A549 (cell line): Measurements from ENCODE around the gene COL19A1.

Source experiments
- BHLHE40 ChIP-seq: IDR thresholded peaks from 2 replicates; pipeline ENCODE4 v1.6.1; 2012; ENCODE audit warnings: low read depth, low read length, inconsistent platforms
- CEBPB ChIP-seq, 2 experiments: fragments of >200 bp in 1 of 2; sonication (Bioruptor Twin) in 1 of 2; formaldehyde crosslinking in 1 of 2; IDR thresholded peaks; 2 replicates each; pipeline ENCODE4 v1.6.1; 2012 to 2016
- CTCF ChIP-seq: fragments of >200 bp; sonication (Bioruptor Twin); formaldehyde crosslinking; IDR thresholded peaks from 3 replicates; pipeline ENCODE4 v1.5.1; 2016
- HMGXB4 ChIP-seq: fragments of 250-450 bp; sonication (Bioruptor Pico); IDR thresholded peaks from 2 replicates; pipeline ENCODE4 v1.5.0; 2021; ENCODE audit warnings: mild to moderate bottlenecking, moderate library complexity, borderline replicate concordance
- JUNB ChIP-seq: fragments of >200 bp; sonication (Bioruptor Twin); formaldehyde crosslinking; IDR thresholded peaks from 2 replicates; pipeline ENCODE4 v1.6.1; 2016
- MAX ChIP-seq: IDR thresholded peaks from 2 replicates; pipeline ENCODE4 v1.6.1; 2012
- MAZ ChIP-seq: fragments of 150-350 bp; IDR thresholded peaks from 2 replicates; pipeline ENCODE4 v1.6.1; 2014; ENCODE audit warnings: antibody characterized with exemption, low read depth, low read length, borderline replicate concordance
- MYC ChIP-seq: IDR thresholded peaks from 2 replicates; pipeline ENCODE4 v1.6.1; 2012; ENCODE audit warnings: mild to moderate bottlenecking, inconsistent platforms, low read length, improper control_type of control experiment, borderline replicate concordance
- NR3C1 ChIP-seq: fragments of >200 bp; sonication (Bioruptor Twin); formaldehyde crosslinking; IDR thresholded peaks from 3 replicates; pipeline ENCODE4 v1.6.1; 2017
- POLR2A ChIP-seq: IDR thresholded peaks from 2 replicates; pipeline ENCODE4 v1.6.1; 2012; ENCODE audit warnings: mild to moderate bottlenecking, low read length
- REST ChIP-seq: fragments of 200-600 bp; sonication (generic); IDR thresholded peaks from 2 replicates; pipeline ENCODE4 v1.6.1; 2016; ENCODE audit warnings: antibody characterized with exemption, mild to moderate bottlenecking, moderate library complexity

GRCh38 chr6:70118670-70119069, 252.3 kb downstream of the COL19A1 start:
- TF ChIP-seq POLR2A (no peak), BHLHE40 (no peak), CEBPB (IDR thresholded peaks at IDR 0.05) (no peak), JUNB (no peak), REST (no peak), MAZ (no peak), CTCF (no peak), HMGXB4 (CRISPR knock-in tag) (no peak), NR3C1 (no peak), MAX (no peak), MYC (no peak)
